Panc1 (cell line): ENCODE data around the gene BMP3. TPM values are rescaled to one million over a fixed set of nuclear protein-coding genes. Genes with fewer than 3 reads are reported as not detected.

Experiments used
- ATAC-seq: fragments of 200-7000 bp; cut with Tn5 transposase; 2 replicates; pipeline ENCODE4 v1.9.1; 2020; ENCODE audit warnings: mild to moderate bottlenecking, moderate library complexity
- BruUV-seq: library from RNA; stranded (reverse); fragments of 400-500 nt; replicated peaks from 2 replicates; lab custom pipeline; 2021; lab: Mats Ljungman, UMichigan
- CTCF ChIA-PET: fragments of 300-600 bp; sonication (Branson Sonifier 250); formaldehyde crosslinking; loops from one replicate; lab custom pipeline; 2022; ENCODE audit warnings: antibody characterized with exemption; lab: Charles Lee
- POLR2A ChIA-PET: fragments of 300-600 bp; sonication (Branson Sonifier 250); formaldehyde crosslinking; loops from one replicate; lab custom pipeline; 2022; ENCODE audit warnings: antibody characterized with exemption; lab: Charles Lee
- DNase-seq: peaks from one replicate; pipeline ENCODE4 v3.0.0-alpha.2; 2010; ENCODE audit warnings: low read depth, low spot score
- H3K27ac ChIP-seq: 2 replicates; pipeline ENCODE4 v1.5.1; 2011; ENCODE audit warnings: mild to moderate bottlenecking, low read length, inconsistent platforms
- H3K27me3 ChIP-seq: fragments of 200-500 bp; sonication (Bioruptor generic); 2 replicates; pipeline ENCODE4 v1.6.0; 2014; ENCODE audit warnings: low read length, inconsistent platforms; ENCODE audit not compliant: control insufficient read depth, insufficient read depth
- H3K36me3 ChIP-seq: fragments of 200-500 bp; sonication (Bioruptor generic); 2 replicates; pipeline ENCODE4 v1.5.1; 2014; ENCODE audit warnings: inconsistent platforms, mild to moderate bottlenecking, low read length, moderate library complexity; ENCODE audit not compliant: control insufficient read depth, insufficient read depth
- H3K4me1 ChIP-seq: 2 replicates; pipeline ENCODE4 v1.5.1; 2011; ENCODE audit warnings: inconsistent platforms, mild to moderate bottlenecking, low read length, moderate library complexity; ENCODE audit not compliant: control insufficient read depth, insufficient read depth
- H3K4me3 ChIP-seq, 2 experiments: 2 replicates each; pipeline ENCODE4 v1.5.1; 2011 to 2012; ENCODE audit warnings: low read depth in 2 of 2, low read length in 2 of 2, mild to moderate bottlenecking in 2 of 2, inconsistent platforms in 1 of 2, moderate library complexity in 1 of 2
- H3K9me3 ChIP-seq: fragments of 200-500 bp; sonication (Bioruptor generic); 2 replicates; pipeline ENCODE4 v1.5.1; 2014; ENCODE audit warnings: low read depth, mild to moderate bottlenecking, inconsistent platforms, low read length, moderate library complexity; ENCODE audit not compliant: control insufficient read depth, insufficient read depth
- CTCF ChIP-seq: fragments of 450-650 bp; IDR thresholded peaks from 2 replicates; pipeline ENCODE4 v1.5.1; 2017; ENCODE audit warnings: mild to moderate bottlenecking
- POLR2AphosphoS5 ChIP-seq: IDR thresholded peaks from 2 replicates; pipeline ENCODE4 v1.6.1; 2012; ENCODE audit warnings: mild to moderate bottlenecking, low read depth, low read length, moderate library complexity
- REST ChIP-seq, 2 experiments: IDR thresholded peaks; 2 replicates each; pipeline ENCODE4 v1.6.1; 2011 to 2012; ENCODE audit warnings: low read depth in 2 of 2, control low read depth in 1 of 2, low read length in 1 of 2, mild to moderate bottlenecking in 1 of 2, moderate library complexity in 1 of 2; ENCODE audit not compliant: insufficient read depth in 1 of 2
- SIN3A ChIP-seq: IDR thresholded peaks from 2 replicates; pipeline ENCODE4 v1.6.1; 2012; ENCODE audit warnings: low read depth, mild to moderate bottlenecking, low read length, moderate library complexity, borderline replicate concordance; ENCODE audit not compliant: insufficient read depth
- TCF7L2 ChIP-seq: IDR thresholded peaks from 2 replicates; pipeline ENCODE4 v1.6.1; 2011; ENCODE audit warnings: mild to moderate bottlenecking, low read depth, low read length, inconsistent platforms
- in situ Hi-C: cut with HindIII; loops from 2 replicates; pipeline ENCODE4 v1.10.0; 2016; ENCODE audit warnings: low sequenced_read_pairs, low pct_unique_long_range_greater_than_20kb
- intact Hi-C: fragments of 100-400 bp; cut with micrococcal nuclease; formaldehyde crosslinking; loops from one replicate; pipeline ENCODE4 v1.10.0; 2022; ENCODE audit not compliant: unreplicated experiment
- total RNA-seq: library from RNA; stranded (reverse); gene quantifications from one replicate; pipeline ENCODE4 v1.2.1, GENCODE V29; 2021; ENCODE audit not compliant: unreplicated experiment

BMP3 gene
- total RNA-seq, 1 experiment from 2014 or later, result 0.08 TPM

GRCh38 chr4:81096566-81096965 is 66.1 kb downstream of the BMP3 start:
- CTCF ChIA-PET, result no interaction called here

GRCh38 chr4:81102107-81102506 is 71.6 kb downstream of the BMP3 start:
- Histone ChIP-seq H3K9me3 (no peaks in the 10 kb centered on the region), H3K4me3 (no peak overlapping the region), H3K27ac (no peak overlapping the region), H3K36me3 (no peaks in the 10 kb centered on the region), H3K27me3 (no peaks in the 10 kb centered on the region), H3K4me1 (no peaks in the 10 kb centered on the region)
- no peak for DNase-seq
- no peak for TF ChIP-seq TCF7L2
- no peak for TF ChIP-seq REST (IDR thresholded peaks at IDR 0.05; ENCODE audit: insufficient read depth in 1 of 2, low read depth in 2 of 2, low read length in 1 of 2)
- TF ChIP-seq POLR2AphosphoS5, result no peak
- TF ChIP-seq CTCF, result no peak
- TF ChIP-seq SIN3A, result no peak
- intact Hi-C loops, result no loop called here
- ChIA-PET POLR2A (no interaction called here), CTCF (no interaction called here)
- BruUV-seq, result no TSS peak
- no peak for ATAC-seq
- in situ Hi-C loops, result no loop called here

More at GRCh38 chr4:81096566-81096965, 66.1 kb downstream of the BMP3 start:
- BruUV-seq, result no TSS peak
- TF ChIP-seq TCF7L2, result no peak
- no peak for TF ChIP-seq REST (IDR thresholded peaks at IDR 0.05; ENCODE audit: insufficient read depth in 1 of 2, low read depth in 2 of 2, low read length in 1 of 2)
- TF ChIP-seq CTCF, result no peak
- TF ChIP-seq SIN3A, result no peak
- TF ChIP-seq POLR2AphosphoS5, result no peak
- intact Hi-C loops (no loop called here), in situ Hi-C loops (no loop called here)
- no peak for ATAC-seq
- Histone ChIP-seq H3K27ac (no peak overlapping the region), H3K27me3 (no peaks in the 10 kb centered on the region), H3K4me1 (no peaks in the 10 kb centered on the region), H3K9me3 (no peaks in the 10 kb centered on the region), H3K36me3 (no peaks in the 10 kb centered on the region), H3K4me3 (no peak overlapping the region)
- POLR2A ChIA-PET, result no interaction called here
- DNase-seq, result no peak
